Activated CD8-positive, alpha-beta memory T cell treated with anti-CD3 and anti-CD28 coated beads, Interleukin-2, amount 10 ng/mL, durations not matched to agents 7 days and 5 days (primary cell): ENCODE results near the gene ACAT2. TPM values are rescaled to one million over a fixed set of nuclear protein-coding genes. Genes with fewer than 3 reads are reported as not detected.

Experiments
- total RNA-seq, 2 experiments: library from RNA; stranded (reverse); gene quantifications; one replicate each; pipeline ENCODE4 v1.2.3, GENCODE V29; 2021

The ACAT2 gene
- total RNA-seq, 2 experiments from 2014 or later, result 95.4 to 128 TPM

Other genes starting within 250 kb of the ACAT2 start
- 10 to 100 TPM; 47.8 to 50.2 TPM for gene SOD2, start 68.8 kb upstream of the ACAT2 start, total RNA-seq
- gene WTAP, start 34.5 kb upstream of the ACAT2 start, total RNA-seq, result 100 to 1,000 TPM; 103 to 128 TPM
- 100 to 1,000 TPM; 239 to 320 TPM for gene TCP1, start 27.6 kb downstream of the ACAT2 start, total RNA-seq
- 10 to 100 TPM; 74.4 to 87.0 TPM for gene MRPL18, start 28.4 kb downstream of the ACAT2 start, total RNA-seq
- gene PNLDC1, start 38.2 kb downstream of the ACAT2 start, total RNA-seq, result 1 to 10 TPM in 1 of 2 experiments, under 1 TPM in 1; 0.75 to 1.4 TPM
- gene MAS1, start 128.9 kb downstream of the ACAT2 start, total RNA-seq, result not detected
- 10 to 100 TPM; 74.5 to 83.1 TPM for gene IGF2R, start 207.0 kb downstream of the ACAT2 start, total RNA-seq